ENCODE data around the gene PRR15L. TPM values are rescaled to one million over a fixed set of nuclear protein-coding genes. Genes with fewer than 3 reads are reported as not detected.

Gene PRR15L
- total RNA-seq, 1 experiment from 2014 or later: not detected

DNA sequence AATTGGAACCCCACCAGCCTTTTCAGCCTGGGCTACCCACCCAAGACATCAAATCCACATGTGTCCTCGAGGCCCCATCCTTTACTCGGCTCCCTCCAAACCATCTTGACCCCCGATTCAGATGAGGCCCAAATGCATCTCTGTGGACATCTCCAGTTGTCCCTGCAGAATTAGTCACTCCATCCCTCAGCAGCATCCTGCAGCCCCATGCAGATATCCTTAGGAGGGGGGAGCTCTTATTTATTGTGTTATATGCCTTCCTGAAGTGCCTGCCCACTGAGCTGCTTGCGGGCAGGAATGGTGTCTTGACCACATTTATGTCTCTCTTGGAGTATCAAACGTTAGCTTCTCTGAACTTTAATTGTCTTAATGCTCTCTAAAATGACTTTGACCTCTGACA is 28.8 kb upstream of the PRR15L start:
- Histone ChIP-seq H4K91ac (ENCODE audit: insufficient read length, low read depth, low read length) (no peak overlapping the region), H2BK15ac (ENCODE audit: low read depth, low read length) (no peak overlapping the region), H4K5ac (ENCODE audit: insufficient read length, low read depth, low read length) (no peak overlapping the region), H2BK12ac (ENCODE audit: insufficient read length, low read depth, low read length) (no peak overlapping the region), H3K18ac (ENCODE audit: insufficient read length, low read depth, low read length) (no peak overlapping the region), H3K14ac (ENCODE audit: insufficient read depth, low read length) (no peak overlapping the region), H2AFZ (ENCODE audit: low read length) (no peak overlapping the region), H3T11ph (ENCODE audit: low read length) (no peak overlapping the region), H4K8ac (replicated peaks; ENCODE audit: insufficient read length, low read depth, low read length) (no peak overlapping the region), H3K27ac (ENCODE audit: insufficient read length, low read depth, low read length) (no peak overlapping the region), H3K4me1 (ENCODE audit: insufficient read depth, low read length) (peaks cover 7% of the 10 kb centered on the region; the same call in 1 of the 2 replicates), H3K4me2 (ENCODE audit: insufficient read depth, insufficient read length, low read length) (no peak overlapping the region), H2BK20ac (ENCODE audit: low read depth, low read length, poor library complexity, severe bottlenecking) (no peak overlapping the region), H3K79me2 (ENCODE audit: insufficient read depth, low read length) (no peaks in the 10 kb centered on the region), H3K4ac (ENCODE audit: low read depth, low read length) (no peak overlapping the region), H3K27me3 (ENCODE audit: insufficient read depth, low read length) (no peaks in the 10 kb centered on the region; the same call in 1 of the 2 replicates), H2AK5ac (ENCODE audit: insufficient read length, low read length) (no peak overlapping the region), H3K56ac (ENCODE audit: insufficient read length, low read depth, low read length) (no peak overlapping the region), H2BK120ac (ENCODE audit: low read depth, low read length, poor library complexity, severe bottlenecking) (no peak overlapping the region), H3K23me2 (ENCODE audit: insufficient read length, low read depth, low read length, poor library complexity, severe bottlenecking) (peaks cover 3% of the 10 kb centered on the region), H3K9ac (ENCODE audit: extremely low read depth, insufficient read length, low read length) (no peak overlapping the region), H3K9me3 (ENCODE audit: control insufficient read depth, low read depth, low read length) (no peaks in the 10 kb centered on the region), H4K20me1 (ENCODE audit: control insufficient read depth, insufficient read depth, insufficient read length) (no peaks in the 10 kb centered on the region), H3K23ac (ENCODE audit: insufficient read length, low read depth, low read length) (no peak overlapping the region), H3K79me1 (ENCODE audit: insufficient read depth, low read depth, low read length, poor library complexity, severe bottlenecking) (no peaks in the 10 kb centered on the region), H2BK5ac (ENCODE audit: insufficient read length, low read length) (no peak overlapping the region)
- no CpG with 5 or more reads among the region's 5 CpGs for WGBS (ENCODE audit: extremely low coverage, insufficient read length, low lambda C conversion rate)
- Mint-ChIP-seq H3K27me3 (ENCODE audit: low read depth) (peaks cover 3% of the 10 kb centered on the region), H3K4me3 (no peak overlapping the region), H3K4me1 (peaks cover 48 to 54% of the 10 kb centered on the region in 2 experiments), H3K9me3 (no peaks in the 10 kb centered on the region), H3K27ac (peak overlapping the region in 1 of 3 experiments; percentile 92; a peak in 3 of 7 replicates), H3K36me3 (ENCODE audit: insufficient read depth in 1 of 3, low read depth in 3 of 3) (peaks cover 7 to 20% (median 16%) of the 10 kb centered on the region in 3 experiments; a peak in 6 of 7 replicates)
- no peak for DNase-seq
- TF ChIP-seq, protein P1, sequence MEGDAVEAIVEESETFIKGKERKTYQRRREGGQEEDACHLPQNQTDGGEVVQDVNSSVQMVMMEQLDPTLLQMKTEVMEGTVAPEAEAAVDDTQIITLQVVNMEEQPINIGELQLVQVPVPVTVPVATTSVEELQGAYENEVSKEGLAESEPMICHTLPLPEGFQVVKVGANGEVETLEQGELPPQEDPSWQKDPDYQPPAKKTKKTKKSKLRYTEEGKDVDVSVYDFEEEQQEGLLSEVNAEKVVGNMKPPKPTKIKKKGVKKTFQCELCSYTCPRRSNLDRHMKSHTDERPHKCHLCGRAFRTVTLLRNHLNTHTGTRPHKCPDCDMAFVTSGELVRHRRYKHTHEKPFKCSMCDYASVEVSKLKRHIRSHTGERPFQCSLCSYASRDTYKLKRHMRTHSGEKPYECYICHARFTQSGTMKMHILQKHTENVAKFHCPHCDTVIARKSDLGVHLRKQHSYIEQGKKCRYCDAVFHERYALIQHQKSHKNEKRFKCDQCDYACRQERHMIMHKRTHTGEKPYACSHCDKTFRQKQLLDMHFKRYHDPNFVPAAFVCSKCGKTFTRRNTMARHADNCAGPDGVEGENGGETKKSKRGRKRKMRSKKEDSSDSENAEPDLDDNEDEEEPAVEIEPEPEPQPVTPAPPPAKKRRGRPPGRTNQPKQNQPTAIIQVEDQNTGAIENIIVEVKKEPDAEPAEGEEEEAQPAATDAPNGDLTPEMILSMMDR (conservative IDR thresholded peaks at IDR 0.05): no peak
